ENCODE measurements around the gene ANKRD36.
"Not testable (repeated sequence)": the region's sequence is repeated elsewhere in the genome, so short reads cannot be mapped to it uniquely, and the experiment has no call there.

DNA sequence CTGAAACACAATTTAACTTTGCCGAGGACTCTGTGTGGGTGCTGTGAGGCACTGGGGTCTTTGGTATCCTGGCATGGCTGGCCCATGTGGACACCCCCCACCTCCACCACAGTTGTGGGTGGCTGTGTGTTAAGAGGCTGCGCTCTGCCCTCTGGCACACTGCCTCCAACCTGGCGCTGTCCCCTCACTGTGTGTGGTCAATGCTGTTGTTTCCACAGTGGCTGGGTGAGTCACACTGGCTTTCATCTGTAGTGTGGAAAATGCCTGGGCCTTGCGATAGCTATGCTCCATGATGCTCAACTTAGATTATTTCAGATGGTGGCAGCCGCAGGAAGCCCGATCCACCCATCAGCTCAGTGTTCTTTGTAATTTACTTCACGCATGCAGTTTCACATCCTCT, 27.9 kb upstream of the ANKRD36 start:
- not testable (repeated sequence) for TF ChIP-seq EZH2 (IDR thresholded peaks at IDR 0.05; ENCODE audit: low read length, unreplicated experiment); CTCF (conservative IDR thresholded peaks at IDR 0.05; ENCODE audit: low read depth, low read length)

All from PC-3 (cell line).